ENCODE results near the gene ZNF579. TPM values are rescaled to one million over a fixed set of nuclear protein-coding genes. Genes with fewer than 3 reads are reported as not detected.

The ZNF579 gene
- total RNA-seq, 1 donor, result 6.9 TPM

DNA sequence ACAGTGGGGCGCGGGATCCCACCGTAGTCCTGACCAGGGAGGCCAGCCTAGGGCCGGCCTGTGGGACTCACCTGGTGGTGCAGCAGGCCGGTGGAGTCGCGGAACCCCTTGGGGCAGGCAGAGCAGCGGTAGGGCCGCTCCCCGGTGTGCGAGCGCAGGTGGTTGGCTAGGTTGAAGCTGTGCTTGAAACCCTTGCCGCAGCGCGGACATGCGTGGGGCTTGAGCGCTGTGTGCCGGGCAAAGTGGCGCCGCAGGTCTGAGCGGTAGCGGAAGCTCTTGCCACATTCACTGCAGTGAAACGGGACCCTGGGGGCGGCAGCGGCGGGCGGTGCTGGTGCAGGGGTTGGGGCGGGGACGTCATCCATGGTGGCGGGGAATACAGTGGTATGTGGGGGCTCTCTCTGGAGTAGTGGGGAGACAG is 16.9 kb upstream of the ZNF579 start:
- H3K9me3 ChIP-seq (ENCODE audit: low read depth, low read length), result no peaks in the 10 kb centered on the region
- H3K79me2 ChIP-seq (ENCODE audit: insufficient read depth, low read length), result peaks cover 9% of the 10 kb centered on the region
- no peak overlapping the region for H2AFZ ChIP-seq (ENCODE audit: low read length)
- no peak for DNase-seq (ENCODE audit: insufficient read length, low spot score, missing footprints)
- no peaks in the 10 kb centered on the region for H3K27me3 ChIP-seq (ENCODE audit: insufficient read depth, low read length)
- peaks cover 21% of the 10 kb centered on the region for H3K36me3 ChIP-seq (ENCODE audit: insufficient read depth, low read length)
- TF ChIP-seq CTCF (IDR thresholded peaks at IDR 0.05; ENCODE audit: extremely low read depth, low read depth, low read length), result no peak
- H4K20me1 ChIP-seq (ENCODE audit: insufficient read depth, low read length), result peaks cover 4% of the 10 kb centered on the region
- H3K4me2 ChIP-seq (ENCODE audit: insufficient read depth, low read length), result no peak overlapping the region
- peaks cover 7% of the 10 kb centered on the region for H3K4me1 ChIP-seq (ENCODE audit: insufficient read depth, low read length)
- no peak overlapping the region for H3K27ac ChIP-seq (ENCODE audit: low read depth, low read length)
- H3K4me3 ChIP-seq (ENCODE audit: insufficient read depth, low read length), result no peak overlapping the region

DNA sequence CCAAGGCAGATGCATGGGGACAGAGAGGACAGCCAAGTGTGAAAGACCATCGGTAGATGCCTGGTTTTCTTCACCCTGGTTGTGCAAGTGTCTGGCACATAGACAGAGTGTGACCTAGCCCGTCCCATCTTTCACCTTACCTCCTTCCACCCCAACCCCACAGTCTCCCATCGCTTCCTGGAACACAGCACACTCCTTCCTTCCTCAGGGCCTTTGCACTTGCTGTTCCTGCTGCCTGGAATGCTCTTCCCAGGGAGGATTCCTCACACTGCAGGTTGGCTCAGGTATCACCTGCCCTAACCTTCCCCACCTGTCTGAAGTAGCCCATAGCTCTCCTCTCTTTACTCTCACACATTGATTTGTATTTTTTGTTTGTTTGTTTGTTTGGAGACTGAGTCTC is 15.7 kb upstream of the ZNF579 start:
- H3K27me3 ChIP-seq (ENCODE audit: insufficient read depth, low read length), result no peaks in the 10 kb centered on the region
- no peak for DNase-seq (ENCODE audit: insufficient read length, low spot score, missing footprints)
- H2AFZ ChIP-seq (ENCODE audit: low read length), result no peak overlapping the region
- peaks cover 21% of the 10 kb centered on the region for H3K36me3 ChIP-seq (ENCODE audit: insufficient read depth, low read length)
- H3K79me2 ChIP-seq (ENCODE audit: insufficient read depth, low read length), result peaks cover 9% of the 10 kb centered on the region
- H3K4me3 ChIP-seq (ENCODE audit: insufficient read depth, low read length), result no peak overlapping the region
- no peaks in the 10 kb centered on the region for H3K9me3 ChIP-seq (ENCODE audit: low read depth, low read length)
- no peak overlapping the region for H3K27ac ChIP-seq (ENCODE audit: low read depth, low read length)
- no peak for TF ChIP-seq CTCF (IDR thresholded peaks at IDR 0.05; ENCODE audit: extremely low read depth, low read depth, low read length)
- H3K4me2 ChIP-seq (ENCODE audit: insufficient read depth, low read length), result no peak overlapping the region
- peaks cover 7% of the 10 kb centered on the region for H3K4me1 ChIP-seq (ENCODE audit: insufficient read depth, low read length)
- peaks cover 4% of the 10 kb centered on the region for H4K20me1 ChIP-seq (ENCODE audit: insufficient read depth, low read length)

GRCh38 chr19:55594996-55595545 is 14.4 kb upstream of the ZNF579 start:
- no peak for TF ChIP-seq CTCF (IDR thresholded peaks at IDR 0.05; ENCODE audit: extremely low read depth, low read depth, low read length)
- H3K4me3 ChIP-seq (ENCODE audit: insufficient read depth, low read length), result no peak overlapping the region
- no peak overlapping the region for H3K27ac ChIP-seq (ENCODE audit: low read depth, low read length)
- no peak overlapping the region for H3K4me2 ChIP-seq (ENCODE audit: insufficient read depth, low read length)
- peaks cover 4% of the 10 kb centered on the region for H4K20me1 ChIP-seq (ENCODE audit: insufficient read depth, low read length)
- H3K27me3 ChIP-seq (ENCODE audit: insufficient read depth, low read length), result no peaks in the 10 kb centered on the region
- H3K4me1 ChIP-seq (ENCODE audit: insufficient read depth, low read length), result no peaks in the 10 kb centered on the region
- peak; percentile 36 for DNase-seq (ENCODE audit: insufficient read length, low spot score, missing footprints)
- H3K9me3 ChIP-seq (ENCODE audit: low read depth, low read length), result no peaks in the 10 kb centered on the region
- H3K36me3 ChIP-seq (ENCODE audit: insufficient read depth, low read length), result peaks cover 21% of the 10 kb centered on the region
- no peak overlapping the region for H2AFZ ChIP-seq (ENCODE audit: low read length)
- no peaks in the 10 kb centered on the region for H3K79me2 ChIP-seq (ENCODE audit: insufficient read depth, low read length)

- no peak overlapping the region for H2AFZ ChIP-seq (ENCODE audit: low read length)
- TF ChIP-seq CTCF (IDR thresholded peaks at IDR 0.05; ENCODE audit: extremely low read depth, low read depth, low read length), result no peak
- H3K27me3 ChIP-seq (ENCODE audit: insufficient read depth, low read length), result no peaks in the 10 kb centered on the region
- H3K4me1 ChIP-seq (ENCODE audit: insufficient read depth, low read length), result no peaks in the 10 kb centered on the region
- peaks cover 4% of the 10 kb centered on the region for H4K20me1 ChIP-seq (ENCODE audit: insufficient read depth, low read length)
- H3K9me3 ChIP-seq (ENCODE audit: low read depth, low read length), result no peaks in the 10 kb centered on the region
- no peak overlapping the region for H3K27ac ChIP-seq (ENCODE audit: low read depth, low read length)
- peaks cover 21% of the 10 kb centered on the region for H3K36me3 ChIP-seq (ENCODE audit: insufficient read depth, low read length)
- no peak overlapping the region for H3K4me3 ChIP-seq (ENCODE audit: insufficient read depth, low read length)
- no peak overlapping the region for H3K4me2 ChIP-seq (ENCODE audit: insufficient read depth, low read length)
- DNase-seq (ENCODE audit: insufficient read length, low spot score, missing footprints), result peak; percentile 32
- H3K79me2 ChIP-seq (ENCODE audit: insufficient read depth, low read length), result no peaks in the 10 kb centered on the region
These were observed 12.6 kb upstream of the ZNF579 start for GRCh38 chr19:55593096-55593772.

All from osteoblast (primary cell).